GM12801 (cell line): Measurements from ENCODE around the gene SCYL3.

Source experiments
- TF ChIP-seq, protein P1 (sequence below): IDR thresholded peaks from one replicate; pipeline ENCODE4 v1.5.1; 2011; ENCODE audit warnings: control low read depth; ENCODE audit not compliant: insufficient read length; ENCODE audit errors: extremely low read depth

The SCYL3 gene

DNA sequence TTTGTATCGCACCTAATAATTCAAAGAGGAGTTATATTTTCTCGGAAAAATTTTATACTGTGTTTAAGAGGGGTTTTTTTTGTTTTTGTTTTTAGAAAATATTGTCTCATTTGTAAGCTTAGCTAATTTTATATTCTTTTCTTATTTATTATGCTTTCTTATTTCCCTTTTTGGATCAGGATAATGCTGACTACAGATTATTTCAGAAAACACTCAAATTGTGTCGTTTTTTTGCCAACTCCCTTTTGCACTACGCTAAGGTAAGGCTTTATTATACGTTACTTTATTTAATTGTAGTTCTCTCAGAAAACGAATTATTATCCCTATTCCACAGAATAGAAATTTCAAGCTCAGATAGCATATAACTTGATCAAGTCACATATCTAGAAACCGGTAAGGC, 72.2 kb downstream of the SCYL3 start:
- TF ChIP-seq, protein P1, sequence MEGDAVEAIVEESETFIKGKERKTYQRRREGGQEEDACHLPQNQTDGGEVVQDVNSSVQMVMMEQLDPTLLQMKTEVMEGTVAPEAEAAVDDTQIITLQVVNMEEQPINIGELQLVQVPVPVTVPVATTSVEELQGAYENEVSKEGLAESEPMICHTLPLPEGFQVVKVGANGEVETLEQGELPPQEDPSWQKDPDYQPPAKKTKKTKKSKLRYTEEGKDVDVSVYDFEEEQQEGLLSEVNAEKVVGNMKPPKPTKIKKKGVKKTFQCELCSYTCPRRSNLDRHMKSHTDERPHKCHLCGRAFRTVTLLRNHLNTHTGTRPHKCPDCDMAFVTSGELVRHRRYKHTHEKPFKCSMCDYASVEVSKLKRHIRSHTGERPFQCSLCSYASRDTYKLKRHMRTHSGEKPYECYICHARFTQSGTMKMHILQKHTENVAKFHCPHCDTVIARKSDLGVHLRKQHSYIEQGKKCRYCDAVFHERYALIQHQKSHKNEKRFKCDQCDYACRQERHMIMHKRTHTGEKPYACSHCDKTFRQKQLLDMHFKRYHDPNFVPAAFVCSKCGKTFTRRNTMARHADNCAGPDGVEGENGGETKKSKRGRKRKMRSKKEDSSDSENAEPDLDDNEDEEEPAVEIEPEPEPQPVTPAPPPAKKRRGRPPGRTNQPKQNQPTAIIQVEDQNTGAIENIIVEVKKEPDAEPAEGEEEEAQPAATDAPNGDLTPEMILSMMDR: no peak

DNA sequence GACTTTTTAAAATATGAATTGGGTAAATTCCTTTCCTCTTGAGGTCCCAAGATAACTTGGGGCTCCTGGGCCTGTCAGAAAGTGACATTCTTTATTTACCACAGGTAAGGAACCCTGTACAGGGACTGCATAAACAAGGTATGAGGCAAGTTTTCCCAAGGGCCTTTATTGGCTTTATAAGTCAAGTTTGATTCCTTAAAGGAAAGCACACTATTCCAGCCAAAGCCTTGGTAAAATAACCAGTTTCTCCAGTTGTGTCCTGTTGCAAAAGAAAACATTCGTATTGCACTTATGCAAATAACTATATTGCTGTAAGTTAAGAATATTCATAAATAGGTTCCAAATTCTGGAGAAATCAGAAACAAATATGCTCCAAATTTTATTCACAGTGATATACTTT, 77.1 kb downstream of the SCYL3 start:
- TF ChIP-seq, protein P1: no peak

GRCh38 chr1:169814265-169814664, 79.4 kb downstream of the SCYL3 start:
- TF ChIP-seq, protein P1: no peak

- TF ChIP-seq, protein P1: no peak
These were observed 81.6 kb downstream of the SCYL3 start for GRCh38 chr1:169812131-169812530.

- TF ChIP-seq, protein P1: no peak
These were observed 84.2 kb downstream of the SCYL3 start for GRCh38 chr1:169809370-169810095.

DNA sequence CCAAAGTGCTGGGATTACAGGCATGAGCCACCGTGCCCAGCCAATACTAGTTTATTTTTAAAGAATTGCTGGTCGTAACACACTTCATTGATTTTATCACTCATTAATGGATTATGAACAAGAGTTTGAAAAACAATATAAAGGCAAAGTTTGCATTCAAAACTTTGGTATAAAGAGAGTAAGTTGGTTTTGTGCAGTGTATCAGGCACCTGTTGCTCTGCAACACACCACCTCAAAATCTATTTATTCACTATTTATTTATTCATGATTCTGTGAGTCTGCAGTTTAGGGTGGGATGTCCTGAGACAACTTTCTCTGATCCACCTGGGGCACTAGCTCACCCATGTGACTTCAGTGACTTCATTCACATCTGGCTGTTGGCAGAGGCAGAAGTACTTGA, 88.8 kb downstream of the SCYL3 start:
- TF ChIP-seq, protein P1: no peak

DNA sequence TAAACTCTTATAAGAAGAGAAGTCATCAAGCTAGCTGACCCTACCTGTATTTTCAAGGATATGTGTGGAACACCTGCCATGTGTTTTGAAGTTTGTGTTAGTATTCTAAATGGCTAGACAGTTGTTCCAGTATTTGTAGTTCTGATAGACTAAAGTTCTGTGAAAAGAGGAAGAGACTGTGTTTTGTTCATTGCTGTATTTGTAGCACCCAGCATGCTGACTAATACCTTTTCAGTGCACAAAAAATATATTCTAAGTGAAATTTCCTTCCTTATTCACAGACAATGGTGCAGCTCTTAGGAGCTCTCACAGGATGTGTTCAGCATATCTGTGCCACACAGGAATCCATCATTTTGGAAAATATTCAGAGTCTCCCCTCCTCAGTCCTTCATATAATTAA, 90.8 kb downstream of the SCYL3 start:
- TF ChIP-seq, protein P1: no peak
